ENCODE results near the gene SPATA25.

The SPATA25 gene

DNA sequence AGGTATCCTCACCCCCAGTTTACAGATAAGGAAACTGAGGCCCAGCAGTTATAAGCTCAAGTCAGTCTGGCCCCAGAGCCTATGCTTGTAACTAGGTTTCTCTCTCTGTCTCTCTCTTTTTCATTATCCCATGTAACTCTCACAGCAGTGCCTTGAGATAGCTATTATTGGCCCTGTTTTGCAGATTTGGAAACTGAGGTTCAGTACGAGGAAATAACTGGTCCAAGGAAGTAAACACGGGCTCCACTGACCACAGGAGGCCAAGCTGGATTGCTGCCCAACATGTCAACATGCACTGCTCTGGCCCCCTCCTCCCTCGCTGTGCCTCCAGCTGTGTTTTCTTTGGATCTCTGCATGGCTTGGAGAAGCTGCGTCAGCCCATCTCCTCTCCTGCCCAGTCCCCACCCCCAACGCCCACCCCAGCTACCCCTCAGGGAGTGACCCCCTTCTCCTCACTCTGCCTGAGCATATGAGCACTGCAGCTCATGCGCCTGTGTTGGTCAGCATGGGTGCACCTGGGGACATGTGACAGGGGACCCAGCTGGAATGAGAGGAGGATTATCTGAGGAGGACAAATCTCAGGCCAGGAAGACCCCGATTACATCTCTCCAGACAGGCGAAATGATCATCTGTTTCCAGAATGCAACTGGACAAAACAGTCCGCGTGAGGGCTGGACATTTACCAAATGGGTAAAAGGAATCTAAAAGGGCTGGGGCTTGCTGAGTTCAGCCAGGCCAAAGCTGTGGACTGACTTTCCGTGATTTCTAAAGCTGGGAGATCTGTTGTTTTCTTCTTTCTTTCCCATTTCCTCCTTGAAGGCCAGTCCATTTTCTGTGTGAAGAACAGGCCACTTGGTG, 32.3 kb upstream of the SPATA25 start:
- peaks cover 8% of the 10 kb centered on the region for H3K4me1 Mint-ChIP-seq
- no peaks in the 10 kb centered on the region for H3K36me3 Mint-ChIP-seq
- peaks cover 8% of the 10 kb centered on the region for H3K27me3 Mint-ChIP-seq
- no peak overlapping the region for H3K27ac Mint-ChIP-seq
- no peaks in the 10 kb centered on the region for H3K9me3 Mint-ChIP-seq
- no peak overlapping the region for H3K4me3 Mint-ChIP-seq

DNA sequence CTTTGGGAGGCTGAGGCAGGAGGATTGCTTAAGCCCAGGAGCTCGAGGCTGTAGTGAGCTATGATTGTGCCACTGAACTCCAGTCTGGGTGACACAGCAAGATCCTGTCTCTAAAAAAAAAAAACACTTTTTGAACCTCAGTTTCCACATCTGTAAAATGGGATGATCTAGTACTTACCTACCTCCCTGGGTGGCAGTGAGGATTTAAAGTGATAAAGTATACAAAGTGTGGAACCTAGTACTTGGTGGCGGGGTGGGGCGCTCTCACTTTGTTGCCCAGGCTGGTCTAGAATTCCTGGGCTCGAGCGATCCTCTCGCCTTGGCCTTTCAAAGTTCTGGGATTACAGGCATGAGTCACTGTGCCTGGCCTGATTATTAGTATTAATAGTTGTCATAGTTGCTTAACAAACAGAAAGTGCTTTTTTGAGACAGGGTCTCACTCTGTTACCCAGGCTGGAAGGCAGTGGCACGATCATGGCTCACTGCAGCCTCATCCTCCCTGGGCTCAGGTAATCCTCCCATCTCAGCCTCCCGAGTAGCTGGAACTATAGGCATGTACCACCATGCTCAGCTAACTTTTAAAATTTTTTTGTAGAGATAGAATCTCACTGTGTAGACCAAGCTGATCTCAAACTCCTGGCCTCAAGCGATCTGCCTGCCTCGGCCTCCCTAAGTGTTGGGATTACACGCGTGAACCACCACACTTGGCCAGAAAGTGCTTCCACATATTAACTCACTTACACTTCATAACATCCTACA, 31.5 kb upstream of the SPATA25 start:
- peaks cover 4% of the 10 kb centered on the region for H3K4me1 Mint-ChIP-seq
- H3K36me3 Mint-ChIP-seq = no peaks in the 10 kb centered on the region
- no peak overlapping the region for H3K4me3 Mint-ChIP-seq
- no peak overlapping the region for H3K27ac Mint-ChIP-seq
- peaks cover 13% of the 10 kb centered on the region for H3K27me3 Mint-ChIP-seq
- no peaks in the 10 kb centered on the region for H3K9me3 Mint-ChIP-seq

DNA sequence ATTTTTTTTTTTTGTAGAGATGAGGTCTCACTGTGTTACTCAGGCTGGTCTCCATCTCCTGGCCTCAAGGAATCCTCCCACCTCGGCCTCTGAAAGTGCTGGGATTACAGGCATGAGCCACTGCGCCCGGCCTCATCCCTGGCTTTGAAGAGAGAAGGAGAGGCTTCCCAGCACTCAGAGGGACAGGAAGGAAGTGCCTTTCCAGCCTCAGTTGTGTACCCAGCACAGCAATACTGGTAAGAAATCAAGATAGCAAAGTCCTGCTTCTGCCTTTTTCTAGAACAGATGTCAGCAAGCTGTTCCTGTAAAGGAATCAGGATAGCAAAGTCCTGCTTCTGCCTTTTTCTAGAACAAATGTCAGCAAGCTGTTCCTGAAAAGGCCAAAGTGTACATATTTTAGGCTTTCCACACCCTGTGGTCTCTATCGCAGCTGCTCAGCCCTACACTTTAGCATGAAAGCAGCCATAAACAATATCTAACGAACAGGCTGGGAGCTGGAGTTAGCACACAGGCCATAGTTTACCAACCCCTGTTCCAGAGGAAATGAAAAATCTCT, 30.8 kb upstream of the SPATA25 start:
- Mint-ChIP-seq H3K27me3 (peaks cover 13% of the 10 kb centered on the region), H3K4me3 (no peak overlapping the region), H3K9me3 (no peaks in the 10 kb centered on the region), H3K4me1 (peaks cover 4% of the 10 kb centered on the region), H3K27ac (no peak overlapping the region), H3K36me3 (no peaks in the 10 kb centered on the region)

DNA sequence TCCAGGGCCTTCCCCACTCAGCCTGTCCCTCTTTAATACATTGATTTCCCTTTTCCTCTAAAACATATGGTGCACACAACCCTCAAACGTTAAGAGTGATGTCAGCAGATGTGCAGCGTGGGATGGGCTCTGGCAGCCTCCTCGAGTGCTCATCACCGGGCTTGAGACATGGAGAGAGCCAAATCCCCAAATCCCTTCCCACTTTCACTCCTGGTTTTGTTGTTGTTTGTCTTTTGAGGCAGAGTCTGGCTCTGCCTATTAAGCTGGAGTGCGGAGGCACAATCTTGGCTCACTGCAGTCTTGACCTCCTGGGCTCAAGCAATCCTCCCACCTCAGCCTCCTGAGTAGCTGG, 30.3 kb upstream of the SPATA25 start:
- Mint-ChIP-seq H3K27ac (no peak overlapping the region), H3K36me3 (no peaks in the 10 kb centered on the region), H3K27me3 (peaks cover 15% of the 10 kb centered on the region), H3K9me3 (no peaks in the 10 kb centered on the region), H3K4me1 (peaks cover 4% of the 10 kb centered on the region), H3K4me3 (no peak overlapping the region)

DNA sequence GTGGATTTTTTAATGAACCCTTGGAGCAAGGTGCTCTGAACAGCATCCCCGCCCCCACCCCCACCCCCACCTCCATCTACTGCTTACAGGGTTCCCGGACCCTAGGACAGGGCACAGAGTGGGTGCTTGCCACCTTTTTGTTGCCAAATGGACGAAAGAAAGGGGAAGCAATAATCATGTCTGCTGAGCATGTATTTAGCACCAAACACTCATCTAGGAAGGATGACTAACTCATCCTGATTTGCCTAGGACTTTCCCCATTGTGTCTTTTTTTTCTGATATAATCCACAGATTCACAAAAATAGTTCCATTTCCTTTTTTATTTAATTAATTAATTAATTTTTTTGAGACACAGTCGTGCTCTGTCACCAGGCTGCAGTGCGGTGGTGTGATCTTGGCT, 25.7 kb upstream of the SPATA25 start:
- Mint-ChIP-seq H3K27me3 (peaks cover 14% of the 10 kb centered on the region), H3K4me3 (peak overlapping the region; percentile 30), H3K27ac (no peak overlapping the region), H3K4me1 (peaks cover 17% of the 10 kb centered on the region), H3K36me3 (no peaks in the 10 kb centered on the region), H3K9me3 (no peaks in the 10 kb centered on the region)

DNA sequence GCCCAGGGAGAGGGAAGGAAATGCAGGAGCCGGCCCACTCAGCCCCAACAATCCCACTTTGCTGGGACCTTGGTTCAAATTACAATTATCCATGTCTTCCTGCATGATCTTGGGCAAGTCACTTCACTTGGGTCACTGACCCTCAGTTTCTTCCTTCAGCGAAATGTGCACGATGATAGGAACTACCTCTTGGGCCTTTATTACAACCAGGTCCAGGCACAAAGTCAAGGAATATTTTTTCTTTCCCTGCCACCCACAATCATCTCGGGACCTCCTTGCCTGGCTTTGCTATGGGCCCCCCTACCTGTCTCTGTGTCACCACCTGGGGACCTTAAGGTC, 24.9 kb upstream of the SPATA25 start:
- Mint-ChIP-seq H3K4me1 (peaks cover 17% of the 10 kb centered on the region), H3K9me3 (no peaks in the 10 kb centered on the region), H3K27ac (no peak overlapping the region), H3K4me3 (peak overlapping the region; percentile 59), H3K36me3 (no peaks in the 10 kb centered on the region), H3K27me3 (peaks cover 14% of the 10 kb centered on the region)

DNA sequence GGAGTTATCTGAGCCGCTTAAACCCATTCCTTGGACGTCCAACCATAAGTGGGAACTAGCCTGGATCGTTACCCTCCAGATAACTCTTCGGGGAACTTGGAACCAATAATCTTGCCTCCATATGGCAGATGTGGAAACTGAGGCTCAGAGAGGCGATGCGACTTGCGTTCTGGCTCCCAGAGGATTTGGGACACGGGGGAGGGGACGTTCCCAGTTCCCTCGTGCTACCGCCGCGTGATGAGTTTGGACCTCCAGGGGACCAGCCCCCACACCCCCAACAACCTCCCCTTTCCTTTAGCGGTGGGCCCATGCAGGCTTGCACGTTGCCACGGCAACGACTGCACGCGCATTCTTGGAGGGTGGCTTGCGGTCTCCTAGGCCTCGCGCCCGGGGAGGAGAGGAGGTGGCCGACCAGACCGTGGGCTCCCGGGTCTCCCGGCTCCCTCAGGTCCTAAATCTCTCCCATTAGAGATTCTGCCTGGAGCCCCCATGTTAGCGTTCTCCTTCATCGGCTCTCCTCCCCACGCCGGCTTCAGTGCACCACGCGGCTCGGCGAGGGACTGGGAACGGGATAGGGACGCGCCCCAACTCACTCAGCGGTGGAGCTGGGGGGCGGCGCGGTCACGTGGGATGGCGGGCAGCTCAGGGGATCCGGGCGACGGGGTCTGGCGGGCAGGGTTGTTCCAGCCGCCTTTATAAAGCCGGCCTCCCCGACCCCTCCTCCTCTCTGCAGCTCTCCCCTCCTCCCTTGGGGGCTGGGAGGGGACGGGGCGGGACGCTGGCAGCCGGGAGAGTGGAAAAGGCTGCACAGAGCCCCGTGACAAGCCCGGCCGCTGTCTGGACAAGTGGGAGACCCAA, 24.3 kb upstream of the SPATA25 start, which contains the start of gene PLTP:
PLTP (minus strand) TSS at position 670 of the 858 bp plus-strand sequence. CDS start 703 bp downstream, outside the sequence.
- H3K4me3 Mint-ChIP-seq = peak within 1 kb of the TSS; percentile 85
- peaks cover 12% of the 10 kb centered on the region for H3K27me3 Mint-ChIP-seq
- peaks cover 17% of the 10 kb centered on the region for H3K4me1 Mint-ChIP-seq
- H3K36me3 Mint-ChIP-seq = no peaks in the 10 kb centered on the region
- no peak within 1 kb of the TSS for H3K27ac Mint-ChIP-seq
- no peaks in the 10 kb centered on the region for H3K9me3 Mint-ChIP-seq

DNA sequence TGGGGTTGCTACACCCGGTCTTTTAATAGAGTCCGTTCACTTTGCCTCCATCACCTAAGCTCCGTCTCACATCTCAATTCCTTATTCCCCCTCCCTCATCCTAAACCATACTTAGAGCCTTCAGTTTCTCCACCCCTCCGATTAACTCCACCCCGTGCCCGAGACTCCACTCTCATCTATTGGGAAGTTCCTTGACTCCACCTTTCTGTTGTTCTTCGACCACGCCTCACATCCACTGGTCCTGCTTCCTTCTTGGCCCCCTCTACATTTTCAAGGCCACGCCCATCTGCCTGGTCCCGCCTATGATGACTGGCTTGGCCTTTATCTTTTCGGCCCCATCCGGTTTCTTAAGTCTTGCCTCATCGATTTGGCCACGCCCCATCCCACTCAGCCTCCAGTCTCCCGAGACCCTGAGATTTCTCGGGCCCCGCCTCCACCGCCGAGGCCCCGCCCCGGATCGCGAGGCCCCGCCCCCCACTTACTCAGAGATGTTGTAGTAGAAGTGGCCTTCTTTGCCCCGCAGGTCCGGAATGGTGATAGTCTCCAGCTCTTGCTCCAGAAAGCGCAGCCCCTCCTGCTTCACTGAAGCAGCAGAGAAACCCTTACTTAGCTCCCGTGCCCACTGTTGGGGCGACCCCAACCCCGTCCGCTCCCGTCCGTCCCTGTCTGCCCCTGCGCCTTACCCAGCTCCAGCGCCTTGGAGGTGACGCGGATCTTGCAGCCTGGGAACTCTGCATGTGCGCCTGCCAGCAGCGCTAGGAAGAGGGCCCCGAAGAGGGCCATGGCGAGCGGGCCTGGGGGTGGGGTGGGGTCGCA, 23.5 kb upstream of the SPATA25 start:
- Mint-ChIP-seq H3K4me3 (peak overlapping the region; percentile 85), H3K4me1 (peaks cover 17% of the 10 kb centered on the region), H3K27ac (no peak overlapping the region), H3K36me3 (no peaks in the 10 kb centered on the region), H3K9me3 (no peaks in the 10 kb centered on the region), H3K27me3 (peaks cover 9% of the 10 kb centered on the region)

DNA sequence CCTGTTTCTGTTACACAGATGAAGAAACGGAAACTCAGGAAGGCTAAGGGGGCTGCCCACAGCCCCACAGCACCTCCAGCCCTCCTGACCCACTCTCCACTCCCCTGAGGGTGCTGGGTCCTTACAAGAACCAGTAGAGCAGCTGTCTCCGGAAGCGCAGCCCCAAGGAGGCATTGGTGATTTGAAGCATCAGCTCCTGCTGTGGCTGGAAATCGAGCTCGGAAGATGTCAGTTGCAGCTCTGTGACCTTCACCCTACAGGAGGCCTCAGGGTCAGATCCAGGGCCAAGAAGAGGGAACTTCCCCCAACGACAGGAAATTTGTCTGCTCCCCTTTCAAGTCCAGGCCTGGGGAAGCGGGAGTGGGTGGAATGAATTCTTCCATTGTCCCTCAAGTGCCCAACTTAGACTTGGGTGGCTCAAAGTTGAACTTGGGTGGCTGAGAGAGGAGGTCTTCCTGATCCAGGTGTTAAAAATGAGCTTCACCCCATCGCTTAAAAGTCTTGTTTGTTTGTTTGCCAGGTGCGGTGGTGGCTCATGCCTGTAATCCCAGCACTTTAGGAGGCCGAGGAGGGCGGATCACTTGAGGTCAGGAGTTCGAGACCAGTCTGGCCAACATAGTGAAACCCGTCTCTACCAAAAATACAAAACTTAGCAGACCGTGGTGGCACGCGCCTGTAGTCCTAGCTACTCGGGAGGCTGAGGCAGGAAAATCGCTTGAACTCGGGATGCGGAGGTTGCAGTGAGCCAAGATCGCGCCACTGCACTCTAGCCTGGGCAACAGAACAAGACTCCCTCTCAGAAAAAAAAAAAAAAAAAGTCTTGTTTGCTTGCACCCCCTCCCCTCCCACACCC, 22.6 kb upstream of the SPATA25 start:
- Mint-ChIP-seq H3K9me3 (no peaks in the 10 kb centered on the region), H3K27me3 (peaks cover 7% of the 10 kb centered on the region), H3K4me1 (peaks cover 17% of the 10 kb centered on the region), H3K36me3 (no peaks in the 10 kb centered on the region), H3K4me3 (peak overlapping the region; percentile 85), H3K27ac (no peak overlapping the region)

DNA sequence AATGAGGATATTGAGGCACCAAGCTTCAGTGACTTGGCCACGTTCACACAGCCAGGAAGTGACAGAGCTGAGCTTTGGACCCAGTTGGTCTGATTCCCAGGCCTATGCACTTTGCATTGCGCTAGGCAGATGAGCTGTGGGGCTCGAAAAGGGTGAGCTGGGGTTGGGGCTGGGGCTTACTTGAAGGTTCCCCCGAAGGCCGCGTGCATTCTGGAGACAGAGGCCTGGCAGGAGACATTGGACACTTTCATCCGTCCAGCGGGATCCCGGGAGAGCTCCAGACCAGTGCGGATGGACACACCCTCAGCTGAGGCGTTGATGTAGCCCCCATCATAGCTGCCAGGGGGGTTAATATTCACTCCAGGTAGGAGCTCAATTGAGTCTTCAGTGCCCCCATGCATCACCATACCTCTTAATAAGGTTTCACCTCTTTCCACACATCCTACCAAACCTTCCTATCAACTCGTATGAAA, 21.9 kb upstream of the SPATA25 start:
- H3K27me3 Mint-ChIP-seq = peaks cover 3% of the 10 kb centered on the region
- H3K36me3 Mint-ChIP-seq = no peaks in the 10 kb centered on the region
- no peak overlapping the region for H3K4me3 Mint-ChIP-seq
- H3K9me3 Mint-ChIP-seq = no peaks in the 10 kb centered on the region
- no peak overlapping the region for H3K27ac Mint-ChIP-seq
- H3K4me1 Mint-ChIP-seq = peaks cover 17% of the 10 kb centered on the region

DNA sequence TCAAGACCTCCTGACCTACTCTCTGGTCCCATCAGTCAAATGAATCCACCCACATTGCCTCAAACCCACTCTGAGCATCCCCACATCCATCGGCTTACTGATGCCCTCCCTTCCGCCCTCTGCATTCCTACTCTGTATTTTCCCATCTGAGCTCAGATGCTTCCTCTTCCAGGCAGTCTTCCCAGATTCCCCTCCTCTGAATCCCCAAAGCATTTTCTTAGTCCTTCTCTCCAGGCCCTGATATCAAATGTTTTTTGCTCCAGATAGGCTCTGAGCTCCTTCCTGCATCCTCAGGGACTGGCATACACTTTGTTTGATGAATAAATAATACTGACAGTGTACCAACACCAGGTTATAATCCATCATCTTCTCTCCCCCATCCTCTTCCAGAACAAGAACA, 20.7 kb upstream of the SPATA25 start:
- Mint-ChIP-seq H3K27ac (no peak overlapping the region), H3K9me3 (no peaks in the 10 kb centered on the region), H3K27me3 (peaks cover under 1% of the 10 kb centered on the region), H3K4me1 (peaks cover 17% of the 10 kb centered on the region), H3K4me3 (no peak overlapping the region), H3K36me3 (no peaks in the 10 kb centered on the region)

DNA sequence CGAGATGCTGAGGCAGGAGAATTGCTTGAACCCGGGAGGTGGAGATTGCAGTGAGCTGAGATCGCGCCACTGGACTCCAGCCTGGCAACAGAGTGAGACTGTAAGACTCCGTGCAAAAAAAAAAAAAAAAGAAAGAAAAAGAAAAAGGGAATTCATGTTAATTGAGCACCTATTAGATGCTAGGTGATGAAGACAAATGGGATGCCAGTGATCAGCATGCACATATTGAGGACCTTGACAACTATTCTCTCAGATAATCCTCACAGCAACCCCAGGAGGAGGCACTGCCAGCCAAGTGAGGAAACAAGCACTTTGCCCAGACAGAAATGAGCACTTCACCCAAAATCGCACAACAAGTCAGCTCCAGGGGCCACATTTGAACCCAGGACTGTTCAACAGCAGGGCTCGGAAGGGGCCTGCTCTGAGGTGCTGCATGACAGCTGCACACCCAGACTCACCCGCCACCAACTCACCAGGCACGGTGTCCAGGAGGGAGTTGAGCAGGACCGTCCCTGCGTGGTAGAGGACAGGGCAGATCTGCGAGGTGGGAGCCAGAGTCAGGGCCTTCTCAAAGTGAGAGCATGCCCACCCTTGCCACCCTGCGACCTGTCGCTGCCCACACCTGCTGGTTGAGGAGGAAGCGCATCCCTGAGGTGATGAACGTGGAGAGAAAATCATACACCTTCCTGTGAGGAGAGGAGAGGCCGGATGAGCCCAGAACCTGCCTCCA, 20.0 kb upstream of the SPATA25 start:
- no peaks in the 10 kb centered on the region for H3K9me3 Mint-ChIP-seq
- peaks cover 16% of the 10 kb centered on the region for H3K4me1 Mint-ChIP-seq
- H3K4me3 Mint-ChIP-seq = no peak overlapping the region
- H3K27me3 Mint-ChIP-seq = no peaks in the 10 kb centered on the region
- no peaks in the 10 kb centered on the region for H3K36me3 Mint-ChIP-seq
- no peak overlapping the region for H3K27ac Mint-ChIP-seq

DNA sequence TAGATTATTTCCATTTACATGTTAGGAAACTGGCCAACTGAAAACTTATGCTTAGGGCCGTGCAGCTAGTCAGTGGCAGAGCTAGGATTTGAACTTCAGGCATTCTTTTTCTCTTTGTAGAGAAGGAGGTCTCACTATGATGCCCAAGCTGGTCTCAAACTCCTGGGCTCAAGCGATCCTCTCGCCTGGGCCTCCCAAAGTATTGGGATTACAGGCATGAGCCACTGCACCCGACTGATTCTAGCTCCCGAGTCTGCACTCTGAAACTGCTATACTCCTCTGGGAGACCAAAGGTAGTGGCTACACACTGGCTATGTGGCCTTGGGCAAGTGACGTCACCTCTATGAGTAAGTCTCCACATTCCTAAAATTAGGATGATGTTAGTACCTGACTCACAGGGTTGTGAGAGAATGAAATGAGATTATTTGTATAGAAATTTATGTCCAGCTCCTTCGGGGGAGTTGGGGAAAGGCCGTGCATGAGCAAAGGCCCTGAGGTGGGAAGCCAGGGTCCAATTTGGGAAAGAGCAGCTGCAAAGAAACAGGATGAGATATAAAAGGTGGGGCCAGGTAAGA, 18.2 kb upstream of the SPATA25 start:
- no peaks in the 10 kb centered on the region for H3K27me3 Mint-ChIP-seq
- H3K27ac Mint-ChIP-seq = no peak overlapping the region
- no peaks in the 10 kb centered on the region for H3K9me3 Mint-ChIP-seq
- H3K4me3 Mint-ChIP-seq = no peak overlapping the region
- no peaks in the 10 kb centered on the region for H3K36me3 Mint-ChIP-seq
- peaks cover 2% of the 10 kb centered on the region for H3K4me1 Mint-ChIP-seq

Data from activated naive CD4-positive, alpha-beta T cell treated with anti-CD3 and anti-CD28 coated beads, Interleukin-2, amount 50 U/mL, for 24 hours (primary cell).